SK-N-SH treated with all-trans-retinoic acid at 6 μM for 48 hours (cell line): ENCODE measurements around the gene WNT9B.
"Not testable (repeated sequence)": the region's sequence is repeated elsewhere in the genome, so short reads cannot be mapped to it uniquely, and the experiment has no call there.

Source experiments
- ATAC-seq: fragments of 200-7000 bp; cut with Tn5 transposase; 3 replicates; pipeline ENCODE4 v1.9.1; 2020; ENCODE audit warnings: mild to moderate bottlenecking, moderate library complexity
- ARNTL ChIP-seq: fragments of 450-650 bp; formaldehyde crosslinking; IDR thresholded peaks from 2 replicates; pipeline ENCODE4 v1.5.0; 2020; ENCODE audit warnings: low read depth, mild to moderate bottlenecking, moderate library complexity, borderline replicate concordance
- BACH2 ChIP-seq: fragments of 250-450 bp; sonication (Bioruptor Pico); IDR thresholded peaks from 2 replicates; pipeline ENCODE4 v1.9.0; 2021; ENCODE audit warnings: mild to moderate bottlenecking, borderline replicate concordance
- CREB5 ChIP-seq: fragments of 250-450 bp; sonication (Bioruptor Pico); IDR thresholded peaks from 2 replicates; pipeline ENCODE4 v1.5.1; 2020; ENCODE audit warnings: low read depth, mild to moderate bottlenecking, moderate library complexity
- CSRNP3 ChIP-seq: fragments of 250-450 bp; sonication (Bioruptor Pico); IDR thresholded peaks from 2 replicates; pipeline ENCODE4 v1.5.1; 2021; ENCODE audit warnings: mild to moderate bottlenecking, moderate library complexity
- GLIS3 ChIP-seq: fragments of 250-450 bp; sonication (Bioruptor Pico); IDR thresholded peaks from 2 replicates; pipeline ENCODE4 v1.5.0; 2020; ENCODE audit warnings: mild to moderate bottlenecking, moderate library complexity
- ISL1 ChIP-seq: fragments of 250-450 bp; sonication (Bioruptor Pico); IDR thresholded peaks from 2 replicates; pipeline ENCODE4 v2.1.2; 2022; ENCODE audit warnings: mild to moderate bottlenecking, moderate library complexity
- OSR1 ChIP-seq: fragments of 250-450 bp; sonication (Bioruptor Pico); IDR thresholded peaks from 2 replicates; pipeline ENCODE4 v1.8.0; 2022; ENCODE audit warnings: moderate library complexity, mild to moderate bottlenecking, inconsistent platforms
- PATZ1 ChIP-seq: fragments of 250-450 bp; sonication (Bioruptor Pico); IDR thresholded peaks from 2 replicates; pipeline ENCODE4 v1.8.0; 2020; ENCODE audit warnings: mild to moderate bottlenecking, moderate library complexity, borderline replicate concordance
- POU6F1 ChIP-seq: fragments of 250-450 bp; sonication (Bioruptor Pico); IDR thresholded peaks from 2 replicates; pipeline ENCODE4 v1.8.0; 2021; ENCODE audit warnings: low read depth, mild to moderate bottlenecking, moderate library complexity, borderline replicate concordance
- SNAI2 ChIP-seq: fragments of 250-450 bp; sonication (Bioruptor Pico); IDR thresholded peaks from 2 replicates; pipeline ENCODE4 v1.5.0; 2020; ENCODE audit warnings: mild to moderate bottlenecking, moderate library complexity
- TCF4 ChIP-seq: fragments of 250-450 bp; sonication (Bioruptor Pico); IDR thresholded peaks from 2 replicates; pipeline ENCODE4 v1.8.0; 2021; ENCODE audit warnings: mild to moderate bottlenecking, moderate library complexity, borderline replicate concordance
- TSHZ2 ChIP-seq: fragments of 250-450 bp; sonication (Bioruptor Pico); IDR thresholded peaks from 2 replicates; pipeline ENCODE4 v1.5.0; 2020; ENCODE audit warnings: mild to moderate bottlenecking, moderate library complexity
- ZC3H10 ChIP-seq: fragments of 250-450 bp; sonication (Bioruptor Pico); IDR thresholded peaks from 2 replicates; pipeline ENCODE4 v1.5.1; 2021; ENCODE audit warnings: mild to moderate bottlenecking, moderate library complexity
- ZFP3 ChIP-seq: fragments of 250-450 bp; sonication (Bioruptor Pico); IDR thresholded peaks from 2 replicates; pipeline ENCODE4 v1.5.0; 2020; ENCODE audit warnings: mild to moderate bottlenecking, moderate library complexity
- ZFP30 ChIP-seq: fragments of 450-650 bp; formaldehyde crosslinking; IDR thresholded peaks from 2 replicates; pipeline ENCODE4 v1.5.0; 2022; ENCODE audit warnings: mild to moderate bottlenecking, moderate library complexity
- ZNF565 ChIP-seq: fragments of 450-650 bp; formaldehyde crosslinking; conservative IDR thresholded peaks from 2 replicates; pipeline ENCODE4 v1.5.0; 2020; ENCODE audit warnings: low read depth, mild to moderate bottlenecking, moderate library complexity
- ZNF8 ChIP-seq: fragments of 450-650 bp; formaldehyde crosslinking; IDR thresholded peaks from 2 replicates; pipeline ENCODE4 v1.5.0; 2020; ENCODE audit warnings: mild to moderate bottlenecking, moderate library complexity

WNT9B gene

GRCh38 chr17:46917041-46917440, 65.7 kb downstream of the WNT9B start (continued):
- TF ChIP-seq CSRNP3 (no peak), ZC3H10 (CRISPR knock-in tag) (no peak), CREB5 (no peak), ARNTL (CRISPR knock-in tag) (no peak), ISL1 (CRISPR knock-in tag) (no peak), ZNF565 (no peak)
- TF ChIP-seq, all 23 proteins: peak for 0

- no peak for ATAC-seq
- TF ChIP-seq BACH2 (CRISPR knock-in tag) (no peak), SNAI2 (CRISPR knock-in tag) (no peak), ARNTL (CRISPR knock-in tag) (no peak)
These were observed 66.1 kb downstream of the WNT9B start for GRCh38 chr17:46917516-46917915.

- ATAC-seq, result not testable (repeated sequence)
These were observed 70.6 kb downstream of the WNT9B start for GRCh38 chr17:46921962-46922361.

- peak; percentile 42 for ATAC-seq
- TF ChIP-seq PATZ1 (CRISPR knock-in tag), result no peak
- TF ChIP-seq GLIS3 (CRISPR knock-in tag), result no peak
- TF ChIP-seq BACH2 (CRISPR knock-in tag), result no peak
- no peak for TF ChIP-seq ZFP30 (CRISPR knock-in tag)
- no peak for TF ChIP-seq ZFP3 (CRISPR knock-in tag)
- TF ChIP-seq ZNF8 (CRISPR knock-in tag), result no peak
These were observed 71.1 kb downstream of the WNT9B start for GRCh38 chr17:46922487-46922803.

- peak; percentile 99 for ATAC-seq
- no peak for TF ChIP-seq OSR1
- no peak for TF ChIP-seq TCF4 (CRISPR knock-in tag)
- no peak for TF ChIP-seq ISL1 (CRISPR knock-in tag)
- 0 out of 2 replicates have a peak, but pooled peaks have one; percentile 8 for TF ChIP-seq TSHZ2 (CRISPR knock-in tag)
- TF ChIP-seq POU6F1 (CRISPR knock-in tag), result 0 out of 2 replicates have a peak, but pooled peaks have one; percentile 60
- no peak for TF ChIP-seq CSRNP3
- TF ChIP-seq ZFP3 (CRISPR knock-in tag), result 0 out of 2 replicates have a peak, but pooled peaks have one; percentile 10
- TF ChIP-seq ZNF8 (CRISPR knock-in tag), result no peak
These were observed 71.6 kb downstream of the WNT9B start, which contains the start of gene GOSR2 for GRCh38 chr17:46922804-46923635. GOSR2 (plus strand) TSS chr17:46923160; CDS start chr17:46923193, 33 bp downstream.
